ENCODE results near the gene TTLL8.

DNA sequence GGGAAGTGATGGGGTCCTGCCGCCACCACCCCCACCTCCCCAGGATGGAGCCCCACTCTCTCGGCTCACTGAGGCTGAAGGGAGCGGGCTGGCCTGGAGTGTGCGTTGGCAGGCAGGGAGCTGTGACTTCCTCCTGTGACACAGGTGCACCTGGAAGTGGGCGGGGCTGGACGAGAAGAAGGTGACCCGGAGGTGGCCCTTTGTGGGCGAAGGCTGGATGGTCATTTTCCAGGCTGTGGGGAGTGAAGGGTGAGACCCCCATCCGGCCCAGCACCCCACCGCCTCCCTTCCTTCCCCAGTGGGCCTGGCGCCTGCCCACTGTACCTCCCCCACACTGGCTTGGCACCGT, 60.9 kb downstream of the TTLL8 start:
- TF ChIP-seq, protein P1, sequence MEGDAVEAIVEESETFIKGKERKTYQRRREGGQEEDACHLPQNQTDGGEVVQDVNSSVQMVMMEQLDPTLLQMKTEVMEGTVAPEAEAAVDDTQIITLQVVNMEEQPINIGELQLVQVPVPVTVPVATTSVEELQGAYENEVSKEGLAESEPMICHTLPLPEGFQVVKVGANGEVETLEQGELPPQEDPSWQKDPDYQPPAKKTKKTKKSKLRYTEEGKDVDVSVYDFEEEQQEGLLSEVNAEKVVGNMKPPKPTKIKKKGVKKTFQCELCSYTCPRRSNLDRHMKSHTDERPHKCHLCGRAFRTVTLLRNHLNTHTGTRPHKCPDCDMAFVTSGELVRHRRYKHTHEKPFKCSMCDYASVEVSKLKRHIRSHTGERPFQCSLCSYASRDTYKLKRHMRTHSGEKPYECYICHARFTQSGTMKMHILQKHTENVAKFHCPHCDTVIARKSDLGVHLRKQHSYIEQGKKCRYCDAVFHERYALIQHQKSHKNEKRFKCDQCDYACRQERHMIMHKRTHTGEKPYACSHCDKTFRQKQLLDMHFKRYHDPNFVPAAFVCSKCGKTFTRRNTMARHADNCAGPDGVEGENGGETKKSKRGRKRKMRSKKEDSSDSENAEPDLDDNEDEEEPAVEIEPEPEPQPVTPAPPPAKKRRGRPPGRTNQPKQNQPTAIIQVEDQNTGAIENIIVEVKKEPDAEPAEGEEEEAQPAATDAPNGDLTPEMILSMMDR (conservative IDR thresholded peaks at IDR 0.05; ENCODE audit: low read length): no peak
- TF ChIP-seq EZH2phosphoT487 (IDR thresholded peaks at IDR 0.05; ENCODE audit: borderline replicate concordance, low read depth, low read length): no peak
